Fibroblast of mammary gland (primary cell): ENCODE data around the gene KIF26B.

Experiments
- DNase-seq: peaks from one replicate; pipeline ENCODE4 v3.0.0-alpha.2; 2010; ENCODE audit warnings: low read depth
- H3K4me3 ChIP-seq: 2 replicates; pipeline ENCODE4 v1.5.1; 2011; ENCODE audit warnings: low read depth, mild to moderate bottlenecking, low read length, moderate library complexity; ENCODE audit not compliant: control insufficient read depth
- CTCF ChIP-seq: conservative IDR thresholded peaks from 2 replicates; pipeline ENCODE4 v1.5.1; 2011; ENCODE audit warnings: low read depth, low read length, inconsistent platforms; ENCODE audit not compliant: control insufficient read depth, insufficient read depth

KIF26B gene

DNA sequence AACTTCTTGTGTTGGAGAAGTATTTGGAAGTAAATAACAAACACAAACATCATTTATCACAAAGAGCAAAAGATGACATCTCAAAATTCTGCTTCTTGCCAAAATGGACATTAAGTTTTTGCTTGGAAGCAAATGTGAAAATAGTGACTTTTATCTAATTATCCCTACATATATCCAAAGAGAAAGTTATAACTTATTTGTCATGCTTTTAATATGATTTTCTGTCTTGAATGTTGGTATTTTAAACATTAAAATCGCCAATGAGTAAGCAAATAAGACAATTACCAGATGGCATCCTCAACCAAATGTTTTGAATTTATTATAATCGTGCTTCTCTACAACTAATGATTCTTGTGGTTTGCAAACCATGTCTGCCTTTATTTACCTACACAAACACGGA lies 594.3 kb downstream of the KIF26B start:
- DNase-seq: no peak
- no peak overlapping the region for H3K4me3 ChIP-seq
- TF ChIP-seq CTCF: no peak

GRCh38 chr1:245750261-245750660 lies 595.5 kb downstream of the KIF26B start:
- no peak for DNase-seq
- TF ChIP-seq CTCF: no peak
- H3K4me3 ChIP-seq: no peak overlapping the region

GRCh38 chr1:245751116-245751515 lies 596.3 kb downstream of the KIF26B start:
- no peak for TF ChIP-seq CTCF
- peak; percentile 53 for DNase-seq
- no peak overlapping the region for H3K4me3 ChIP-seq

GRCh38 chr1:245751726-245752470 lies 597.1 kb downstream of the KIF26B start:
- no peak overlapping the region for H3K4me3 ChIP-seq
- no peak for TF ChIP-seq CTCF
- DNase-seq: no peak

DNA sequence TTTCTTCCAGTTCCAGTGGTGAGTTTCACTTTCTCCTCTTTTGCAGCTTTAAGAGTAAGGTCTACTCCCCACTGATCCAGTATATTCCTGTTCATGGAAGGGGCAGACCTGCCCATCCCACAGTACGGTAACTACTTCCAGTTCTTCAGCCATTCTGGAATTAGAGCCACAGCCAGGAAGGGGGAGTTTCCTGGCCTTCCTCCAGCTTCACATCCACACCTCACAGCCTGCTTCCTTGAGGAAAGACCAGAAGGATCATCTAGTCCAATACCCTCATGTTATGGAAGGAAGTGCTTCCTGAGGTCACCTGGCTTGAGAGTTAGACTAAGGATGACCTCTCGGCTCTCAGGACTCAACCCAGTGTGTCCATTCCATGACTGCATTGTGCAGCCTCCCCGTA lies 597.8 kb downstream of the KIF26B start:
- DNase-seq: no peak
- TF ChIP-seq CTCF: no peak
- H3K4me3 ChIP-seq: no peak overlapping the region

- no peak overlapping the region for H3K4me3 ChIP-seq
- TF ChIP-seq CTCF: no peak
- DNase-seq: no peak
These were observed 599.0 kb downstream of the KIF26B start for GRCh38 chr1:245753807-245754206.
